Measurements from ENCODE around the gene FGFR1OP2.

DNA sequence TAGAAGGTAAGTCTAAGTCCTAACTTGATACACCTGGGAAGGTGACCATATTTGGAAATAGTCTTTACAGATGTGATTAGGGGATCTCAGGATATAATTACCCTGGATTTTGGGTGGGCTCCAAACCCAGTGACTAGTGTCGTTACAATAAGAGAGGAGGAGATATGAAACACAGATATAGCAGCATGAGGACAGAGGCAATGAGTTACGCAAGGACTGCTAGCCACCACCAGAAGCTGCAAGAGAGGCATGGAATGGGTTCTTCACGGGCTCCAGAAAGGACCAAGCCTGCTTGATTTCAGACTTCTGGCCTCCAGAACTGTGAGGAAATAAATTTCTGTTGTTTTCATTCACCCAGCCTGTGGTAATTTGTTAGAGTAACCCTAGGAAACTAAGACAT lies 28.6 kb downstream of the FGFR1OP2 start:
- TF ChIP-seq, protein P1, sequence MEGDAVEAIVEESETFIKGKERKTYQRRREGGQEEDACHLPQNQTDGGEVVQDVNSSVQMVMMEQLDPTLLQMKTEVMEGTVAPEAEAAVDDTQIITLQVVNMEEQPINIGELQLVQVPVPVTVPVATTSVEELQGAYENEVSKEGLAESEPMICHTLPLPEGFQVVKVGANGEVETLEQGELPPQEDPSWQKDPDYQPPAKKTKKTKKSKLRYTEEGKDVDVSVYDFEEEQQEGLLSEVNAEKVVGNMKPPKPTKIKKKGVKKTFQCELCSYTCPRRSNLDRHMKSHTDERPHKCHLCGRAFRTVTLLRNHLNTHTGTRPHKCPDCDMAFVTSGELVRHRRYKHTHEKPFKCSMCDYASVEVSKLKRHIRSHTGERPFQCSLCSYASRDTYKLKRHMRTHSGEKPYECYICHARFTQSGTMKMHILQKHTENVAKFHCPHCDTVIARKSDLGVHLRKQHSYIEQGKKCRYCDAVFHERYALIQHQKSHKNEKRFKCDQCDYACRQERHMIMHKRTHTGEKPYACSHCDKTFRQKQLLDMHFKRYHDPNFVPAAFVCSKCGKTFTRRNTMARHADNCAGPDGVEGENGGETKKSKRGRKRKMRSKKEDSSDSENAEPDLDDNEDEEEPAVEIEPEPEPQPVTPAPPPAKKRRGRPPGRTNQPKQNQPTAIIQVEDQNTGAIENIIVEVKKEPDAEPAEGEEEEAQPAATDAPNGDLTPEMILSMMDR (IDR thresholded peaks at IDR 0.05): no peak
- TF ChIP-seq POLR2A (IDR thresholded peaks at IDR 0.05): no peak
